Kidney tubule cell (primary cell): ENCODE results near the gene ARHGEF10L.
"Not testable (repeated sequence)": the region's sequence is repeated elsewhere in the genome, so short reads cannot be mapped to it uniquely, and the experiment has no call there.

ENCODE experiments used
- DNase-seq: peaks from one replicate; pipeline ENCODE4 v3.0.0-alpha.2; 2018; ENCODE audit warnings: low spot score

Gene ARHGEF10L

GRCh38 chr1:17539477-17540254 lies at the start of gene ARHGEF10L:
TSS of gene ARHGEF10L (plus strand) at chr1:17539698. CDS start at chr1:17580596, 40,898 bp downstream.
- DNase-seq: peak; percentile 41

DNA sequence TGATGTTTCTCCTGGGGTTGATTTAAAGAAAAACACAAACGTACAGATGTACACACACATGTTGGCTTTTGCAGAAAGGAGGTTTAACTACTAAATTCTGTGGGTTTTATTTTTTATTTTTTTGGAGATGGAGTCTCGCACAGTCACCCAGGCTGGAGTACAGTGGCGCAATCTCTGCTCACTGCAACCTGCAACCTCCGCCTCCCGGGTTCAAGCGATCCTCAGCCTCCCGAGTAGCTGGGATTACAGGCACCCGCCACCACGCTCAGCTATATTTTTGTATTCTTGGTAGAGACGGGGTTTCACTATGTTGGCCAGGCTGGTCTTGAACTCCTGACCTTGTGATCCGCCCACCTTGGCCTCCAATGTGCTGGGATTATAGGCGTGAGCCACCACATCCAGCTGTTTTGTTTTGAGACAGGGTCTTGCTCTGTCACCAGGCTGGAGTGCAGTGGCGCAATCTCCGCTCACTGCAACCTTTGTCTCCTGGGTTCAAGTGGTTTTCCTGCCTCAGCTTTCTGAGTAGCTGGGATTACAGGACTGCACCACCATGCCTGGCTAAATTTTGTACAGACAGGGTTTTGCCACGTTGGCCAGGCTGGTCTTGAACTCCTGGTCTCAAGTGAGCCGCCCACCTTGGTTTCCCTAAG lies 49.6 kb upstream of the ARHGEF10L start:
- DNase-seq: not testable (repeated sequence)

GRCh38 chr1:17490667-17491066 lies 48.8 kb upstream of the ARHGEF10L start:
- DNase-seq: not testable (repeated sequence)

DNA sequence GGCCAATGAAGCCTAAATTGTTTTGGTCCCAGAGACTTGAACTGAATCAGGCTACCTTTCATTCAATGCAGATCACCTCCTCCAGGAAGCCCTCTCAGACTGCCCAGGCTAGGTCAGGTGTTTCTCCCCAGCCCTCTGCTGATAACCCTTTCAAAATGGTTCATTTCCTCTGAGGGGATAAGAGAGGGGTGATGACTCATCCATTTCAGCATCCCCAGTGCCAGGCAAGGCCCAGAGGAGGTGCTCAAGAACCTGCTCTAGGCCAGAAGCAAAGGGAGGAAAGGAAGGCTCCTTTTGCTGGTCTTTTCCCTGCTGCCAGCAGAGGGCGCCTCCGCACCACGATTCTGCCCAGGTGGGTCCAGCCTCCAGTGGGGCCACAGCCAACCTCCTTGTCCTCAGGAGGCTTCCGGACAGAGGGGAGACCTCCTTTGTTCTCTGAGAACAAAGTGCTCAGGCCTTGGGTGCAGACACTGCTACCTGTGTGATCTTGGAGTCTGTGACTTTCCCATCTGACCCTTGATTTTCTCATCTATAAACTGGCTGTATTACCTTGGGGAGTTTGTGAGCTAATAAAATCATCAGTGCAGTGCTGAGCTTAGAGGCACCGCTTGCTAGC lies 45.3 kb upstream of the ARHGEF10L start:
- peak; percentile 90 for DNase-seq

DNA sequence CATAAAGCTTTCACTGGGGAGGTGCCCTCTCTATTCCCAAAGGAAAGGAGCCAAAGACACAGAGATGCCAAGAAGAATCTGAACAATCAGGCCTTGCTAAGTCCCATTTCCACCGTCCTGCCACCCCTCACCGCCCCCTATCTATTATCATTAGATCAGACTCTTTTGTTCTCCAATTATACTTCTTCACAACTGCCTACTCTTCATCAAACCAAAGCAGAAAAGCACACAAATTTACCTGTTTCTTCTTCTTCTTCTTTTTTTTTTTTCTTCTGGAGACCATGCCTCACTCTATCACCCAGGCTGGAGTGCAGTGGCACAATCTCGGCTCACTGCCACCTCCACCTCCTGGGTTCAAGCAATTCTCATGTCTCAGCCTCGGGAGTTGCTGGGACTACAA lies 43.1 kb upstream of the ARHGEF10L start:
- no peak for DNase-seq

- DNase-seq: no peak
Observed at GRCh38 chr1:17498214-17498613, 41.3 kb upstream of the ARHGEF10L start.

- DNase-seq: peak; percentile 86
Observed at GRCh38 chr1:17502326-17502778, 37.1 kb upstream of the ARHGEF10L start.

DNA sequence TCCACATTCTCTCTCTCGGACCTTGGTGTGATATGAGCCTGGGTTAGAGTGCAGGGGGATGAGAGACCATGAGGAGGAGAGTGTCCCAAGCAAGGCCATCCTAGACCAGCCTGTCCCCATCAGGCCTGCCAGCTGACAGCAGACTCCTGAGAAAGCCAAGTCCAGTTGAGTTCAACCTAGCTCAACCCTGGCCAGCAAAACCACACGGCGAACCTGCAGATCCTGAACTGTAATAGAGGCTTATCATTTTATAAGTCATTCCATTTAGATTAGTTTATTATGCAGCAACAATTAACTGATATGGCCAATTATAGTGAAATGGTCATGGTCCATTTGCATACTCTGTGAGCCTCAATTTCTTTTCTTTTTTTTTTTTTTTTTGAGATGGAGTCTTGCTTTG lies 36.4 kb upstream of the ARHGEF10L start:
- no peak for DNase-seq

- not testable (repeated sequence) for DNase-seq
Observed at GRCh38 chr1:17507200-17507599, 32.3 kb upstream of the ARHGEF10L start.

- DNase-seq: peak; percentile 19
Observed at GRCh38 chr1:17507915-17508314, 31.6 kb upstream of the ARHGEF10L start.

GRCh38 chr1:17509363-17509762 lies 30.1 kb upstream of the ARHGEF10L start:
- DNase-seq: peak; percentile 15

DNA sequence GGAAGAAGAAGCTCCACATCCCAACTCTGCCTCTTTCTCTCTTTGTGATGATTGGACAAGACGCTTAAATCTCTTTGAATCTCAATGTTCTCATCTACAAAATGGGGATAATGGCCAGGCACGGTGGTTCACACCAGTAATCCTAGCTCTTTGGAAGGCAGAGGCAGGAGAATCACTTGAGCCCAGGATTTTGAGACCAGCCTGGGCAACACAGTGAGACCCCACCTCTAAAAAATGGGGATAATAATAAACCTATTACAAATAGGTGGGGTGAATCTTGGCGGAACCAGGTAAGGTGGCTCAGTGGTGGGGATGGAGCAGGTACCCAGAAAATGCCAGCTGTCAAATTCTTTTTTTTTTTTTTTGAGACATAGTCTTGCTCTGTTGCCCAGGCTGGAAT lies 29.4 kb upstream of the ARHGEF10L start:
- no peak for DNase-seq

DNA sequence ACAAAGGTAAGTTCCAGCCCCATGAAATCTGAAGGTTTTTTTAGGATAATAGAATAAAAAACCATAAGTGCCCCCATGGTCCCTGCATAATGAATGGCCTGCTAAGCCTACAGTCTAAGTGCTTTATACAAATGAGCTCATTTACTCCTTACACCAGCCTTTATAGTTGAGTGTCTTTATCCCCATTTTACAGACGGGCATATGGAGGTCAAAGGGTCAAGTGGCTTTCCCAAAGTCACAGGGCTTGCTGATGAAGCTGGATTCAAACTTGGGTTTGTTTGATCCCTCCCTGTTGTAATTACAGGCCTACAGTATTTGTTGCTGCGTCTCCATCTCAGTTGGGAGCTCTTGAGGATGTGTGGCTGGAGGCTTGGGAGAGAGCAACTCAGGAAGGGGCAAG lies 28.3 kb upstream of the ARHGEF10L start:
- no peak for DNase-seq

- no peak for DNase-seq
Observed at GRCh38 chr1:17513131-17513530, 26.4 kb upstream of the ARHGEF10L start.

DNA sequence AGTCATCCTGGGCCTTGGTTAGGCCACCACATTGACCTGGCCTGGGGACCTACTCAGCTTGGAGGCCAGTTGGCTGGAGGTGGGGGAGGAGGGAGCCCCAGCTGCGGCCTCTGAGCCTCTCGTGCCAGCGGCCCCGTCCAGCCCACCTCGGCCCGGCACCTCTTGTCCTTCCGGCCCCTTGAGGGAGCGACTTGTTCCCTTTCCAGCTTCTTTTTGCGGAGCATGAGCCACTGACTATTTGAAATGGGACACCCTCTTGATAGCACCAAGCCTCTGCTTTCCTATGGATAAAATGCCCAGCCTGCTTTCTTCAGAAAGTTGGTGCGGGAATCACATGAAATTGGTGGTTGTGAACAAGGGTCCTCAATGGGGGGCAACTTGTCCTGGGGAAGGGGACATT lies 24.7 kb upstream of the ARHGEF10L start:
- DNase-seq: no peak

- DNase-seq: no peak
Observed at GRCh38 chr1:17515902-17516301, 23.6 kb upstream of the ARHGEF10L start.

- DNase-seq: peak; percentile 59
Observed at GRCh38 chr1:17516303-17517214, 22.9 kb upstream of the ARHGEF10L start.

- DNase-seq: peak; percentile 94
Observed at GRCh38 chr1:17520041-17520440, 19.5 kb upstream of the ARHGEF10L start.

DNA sequence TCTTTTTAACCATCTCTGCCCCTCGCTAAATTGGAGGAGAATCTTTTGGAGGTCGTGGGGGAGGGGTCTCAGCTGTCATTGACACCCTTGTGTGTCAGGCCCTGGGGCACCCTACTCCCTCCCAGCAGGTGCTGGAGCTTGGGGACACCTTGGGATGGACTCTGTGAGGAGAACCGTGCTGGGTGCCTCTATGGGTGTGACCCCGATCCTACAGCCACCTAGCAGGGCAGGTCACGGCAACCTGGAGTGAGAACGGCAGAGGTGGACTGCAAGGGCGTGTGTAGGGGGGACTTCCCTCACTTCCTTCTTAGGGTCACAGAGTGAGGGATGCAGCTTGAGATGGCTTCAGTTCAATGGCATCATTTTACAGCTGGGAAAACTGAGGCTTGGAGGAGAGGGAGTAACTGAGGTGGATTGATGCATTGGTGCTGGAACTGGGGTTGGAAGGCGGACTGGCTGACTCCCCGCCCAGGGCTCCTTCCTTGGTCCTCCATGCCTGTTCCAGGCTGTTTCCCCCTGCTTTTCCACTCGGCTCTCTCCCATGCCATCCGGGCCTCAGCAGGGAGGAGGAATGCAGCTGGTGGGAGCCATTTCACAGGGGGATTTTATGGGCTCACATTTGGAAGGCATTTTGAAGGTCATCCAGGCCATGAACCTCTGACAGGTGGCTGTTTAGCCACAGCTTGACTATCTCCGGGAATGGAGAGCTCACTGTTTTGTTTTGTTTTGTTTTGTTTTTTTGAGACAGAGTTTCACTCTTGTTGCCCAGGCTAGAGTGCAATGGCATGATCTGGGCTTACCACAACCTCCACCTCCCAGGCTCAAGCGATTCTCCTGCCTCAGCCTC lies 18.8 kb upstream of the ARHGEF10L start:
- DNase-seq: no peak

- no peak for DNase-seq
Observed at GRCh38 chr1:17521946-17522612, 17.4 kb upstream of the ARHGEF10L start.
